OCI-LY1 (cell line): ENCODE results near the gene PPP1R14D.

Experiments used
- H2AFZ ChIP-seq: fragments of 200-600 bp; sonication (generic), shearing (Covaris generic); 2 replicates; pipeline ENCODE4 v1.6.0; 2014; ENCODE audit warnings: antibody characterized with exemption, mild to moderate bottlenecking, low read length
- H3F3A ChIP-seq: fragments of 200-600 bp; sonication (generic), shearing (Covaris generic); 2 replicates; pipeline ENCODE4 v1.6.0; 2014; ENCODE audit warnings: mild to moderate bottlenecking, antibody characterized with exemption, low read length, moderate library complexity; ENCODE audit not compliant: insufficient read depth
- H3K27ac ChIP-seq: fragments of 200-600 bp; sonication (generic); 2 replicates; pipeline ENCODE4 v1.5.1; 2014; ENCODE audit warnings: low read length, mixed run types, mild to moderate bottlenecking, low read depth; ENCODE audit not compliant: poor library complexity, severe bottlenecking
- H3K27me3 ChIP-seq: fragments of 200-600 bp; sonication (generic); 2 replicates; pipeline ENCODE4 v1.6.0; 2014; ENCODE audit warnings: antibody characterized with exemption, mild to moderate bottlenecking, low read length, moderate library complexity; ENCODE audit not compliant: insufficient read depth
- H3K36me3 ChIP-seq: fragments of 200-600 bp; sonication (generic); 2 replicates; pipeline ENCODE4 v1.6.1; 2014; ENCODE audit warnings: mild to moderate bottlenecking, antibody characterized with exemption, low read length, moderate library complexity, mixed read lengths; ENCODE audit not compliant: insufficient read depth
- H3K4me1 ChIP-seq: fragments of 200-600 bp; sonication (generic); 2 replicates; pipeline ENCODE4 v1.5.1; 2014; ENCODE audit warnings: mild to moderate bottlenecking, low read length, moderate library complexity; ENCODE audit not compliant: insufficient read depth, severe bottlenecking
- H3K4me2 ChIP-seq: fragments of 200-600 bp; sonication (generic), shearing (Covaris generic); 2 replicates; pipeline ENCODE4 v1.6.1; 2014; ENCODE audit warnings: low read length
- H3K4me3 ChIP-seq: fragments of 200-600 bp; sonication (generic); 2 replicates; pipeline ENCODE4 v1.5.1; 2014; ENCODE audit warnings: low read length, low read depth, mild to moderate bottlenecking, mixed read lengths; ENCODE audit not compliant: poor library complexity, severe bottlenecking
- H3K79me2 ChIP-seq: fragments of 200-600 bp; shearing (Covaris generic); 2 replicates; pipeline ENCODE4 v1.6.1; 2016; ENCODE audit warnings: mixed run types, low read length, mixed read lengths; ENCODE audit not compliant: insufficient read depth
- H3K9ac ChIP-seq: fragments of 200-600 bp; sonication (generic), shearing (Covaris generic); 2 replicates; pipeline ENCODE4 v1.6.1; 2014; ENCODE audit warnings: mild to moderate bottlenecking, low read length, mixed read lengths
- H3K9me2 ChIP-seq: fragments of 200-600 bp; sonication (generic), shearing (Covaris generic); 2 replicates; pipeline ENCODE4 v1.6.1; 2014; ENCODE audit warnings: low read depth, mild to moderate bottlenecking, low read length, mixed read lengths
- H3K9me3 ChIP-seq: fragments of 200-600 bp; shearing (Covaris generic); 2 replicates; pipeline ENCODE4 v1.6.1; 2014; ENCODE audit warnings: low read length, mixed read lengths
- H4K20me1 ChIP-seq: fragments of 200-600 bp; sonication (generic), shearing (Covaris generic); 2 replicates; pipeline ENCODE4 v1.6.0; 2016; ENCODE audit warnings: mild to moderate bottlenecking, low read length; ENCODE audit not compliant: insufficient read depth
- CTCF ChIP-seq: fragments of 200-600 bp; sonication (generic), shearing (Covaris generic); IDR thresholded peaks from 2 replicates; pipeline ENCODE4 v1.5.1; 2017; ENCODE audit warnings: mild to moderate bottlenecking, antibody characterized with exemption, low read length, moderate library complexity, mixed read lengths
- EZH2 ChIP-seq: fragments of 200-600 bp; sonication (generic), shearing (Covaris generic); IDR thresholded peaks from 2 replicates; pipeline ENCODE4 v1.8.0; 2017; ENCODE audit warnings: borderline replicate concordance, mixed run types, mild to moderate bottlenecking, antibody characterized with exemption, low read length, moderate library complexity, mixed read lengths

The PPP1R14D gene

GRCh38 chr15:40807028-40807887, 21.2 kb downstream of the PPP1R14D start, which contains the start of the genes DNAJC17 and ZFYVE19:
TSS of gene DNAJC17 (minus strand) at chr15:40807473. CDS start at chr15:40807446, 27 bp downstream.
TSS of gene ZFYVE19 (plus strand) at chr15:40807089. CDS start at chr15:40807590, 501 bp downstream.
- H3K9me3 ChIP-seq: no peaks in the 10 kb centered on the region
- no peaks in the 10 kb centered on the region for H3K27me3 ChIP-seq
- peaks cover 16% of the 10 kb centered on the region for H3K4me1 ChIP-seq
- H2AFZ ChIP-seq: peak within 1 kb of the TSS; percentile 81; the same call in 1 of the 2 replicates
- TF ChIP-seq EZH2: no peak
- peak; percentile 25; the same call in 1 of the 2 replicates for TF ChIP-seq CTCF
- peak within 1 kb of the TSS; percentile 79 for H3K4me2 ChIP-seq
- peak within 1 kb of the TSS; percentile 89 for H3K27ac ChIP-seq
- H3K9ac ChIP-seq: peak within 1 kb of the TSS; percentile 99
- 0 out of 2 replicates have a peak, but pooled peaks cover 3% of the 10 kb centered on the region for H3K79me2 ChIP-seq
- H4K20me1 ChIP-seq: no peaks in the 10 kb centered on the region
- no peaks in the 10 kb centered on the region for H3K9me2 ChIP-seq
- peaks cover 7% of the 10 kb centered on the region; the same call in 1 of the 2 replicates for H3K36me3 ChIP-seq
- H3F3A ChIP-seq: no peaks in the 10 kb centered on the region
- peak within 1 kb of the TSS; percentile 95 for H3K4me3 ChIP-seq

- no peaks in the 10 kb centered on the region for H3F3A ChIP-seq
- H3K4me3 ChIP-seq: peak overlapping the region; percentile 95
- no peak overlapping the region for H2AFZ ChIP-seq
- H3K9me2 ChIP-seq: no peaks in the 10 kb centered on the region
- H4K20me1 ChIP-seq: no peaks in the 10 kb centered on the region
- no peaks in the 10 kb centered on the region for H3K9me3 ChIP-seq
- TF ChIP-seq CTCF (no peak), EZH2 (no peak)
- H3K79me2 ChIP-seq: 0 out of 2 replicates have a peak, but pooled peaks cover 3% of the 10 kb centered on the region
- H3K27ac ChIP-seq: peak overlapping the region; percentile 89
- H3K27me3 ChIP-seq: no peaks in the 10 kb centered on the region
- H3K9ac ChIP-seq: peak overlapping the region; percentile 99
- H3K36me3 ChIP-seq: peaks cover 7% of the 10 kb centered on the region; the same call in 1 of the 2 replicates
- peak overlapping the region; percentile 79 for H3K4me2 ChIP-seq
- peaks cover 16% of the 10 kb centered on the region for H3K4me1 ChIP-seq
Measured at GRCh38 chr15:40806672-40807027, 21.9 kb downstream of the PPP1R14D start.

- no peak overlapping the region for H3K27ac ChIP-seq
- H3K9ac ChIP-seq: no peak overlapping the region
- H4K20me1 ChIP-seq: no peaks in the 10 kb centered on the region
- no peaks in the 10 kb centered on the region for H3K9me2 ChIP-seq
- no peaks in the 10 kb centered on the region for H3K27me3 ChIP-seq
- no peak overlapping the region for H3K4me3 ChIP-seq
- H3K4me1 ChIP-seq: peaks cover 16% of the 10 kb centered on the region
- no peaks in the 10 kb centered on the region for H3K36me3 ChIP-seq
- H3F3A ChIP-seq: no peaks in the 10 kb centered on the region
- no peak overlapping the region for H3K4me2 ChIP-seq
- H3K79me2 ChIP-seq: 0 out of 2 replicates have a peak, but pooled peaks cover 3% of the 10 kb centered on the region
- H2AFZ ChIP-seq: no peak overlapping the region
- TF ChIP-seq EZH2 (no peak), CTCF (peak; percentile 30; the same call in 1 of the 2 replicates)
- H3K9me3 ChIP-seq: no peaks in the 10 kb centered on the region
Measured at GRCh38 chr15:40803688-40804087, 24.8 kb downstream of the PPP1R14D start.
